WTC11 (cell line): ENCODE measurements around the gene CABP1.

Experiments used
- TF ChIP-seq, protein P1 (sequence below): fragments of 200-600 bp; IDR thresholded peaks from 2 replicates; pipeline ENCODE4 v1.8.0; 2022; ENCODE audit warnings: antibody characterized with exemption
- TF ChIP-seq, protein P2 (sequence below): sonication (generic); formaldehyde crosslinking; IDR thresholded peaks from 2 replicates; pipeline ENCODE4 v1.8.1; 2023; ENCODE audit warnings: mild to moderate bottlenecking, missing genetic modification reagents
- TF ChIP-seq, protein P3 (sequence below): sonication (generic); formaldehyde crosslinking; IDR thresholded peaks from 2 replicates; pipeline ENCODE4 v1.8.1; 2023; ENCODE audit warnings: mild to moderate bottlenecking, missing genetic modification reagents, moderate library complexity
- TF ChIP-seq, protein P4 (sequence below): sonication (generic); formaldehyde crosslinking; IDR thresholded peaks from 2 replicates; pipeline ENCODE4 v1.8.0; 2022; ENCODE audit warnings: mild to moderate bottlenecking, missing genetic modification reagents

DNA sequence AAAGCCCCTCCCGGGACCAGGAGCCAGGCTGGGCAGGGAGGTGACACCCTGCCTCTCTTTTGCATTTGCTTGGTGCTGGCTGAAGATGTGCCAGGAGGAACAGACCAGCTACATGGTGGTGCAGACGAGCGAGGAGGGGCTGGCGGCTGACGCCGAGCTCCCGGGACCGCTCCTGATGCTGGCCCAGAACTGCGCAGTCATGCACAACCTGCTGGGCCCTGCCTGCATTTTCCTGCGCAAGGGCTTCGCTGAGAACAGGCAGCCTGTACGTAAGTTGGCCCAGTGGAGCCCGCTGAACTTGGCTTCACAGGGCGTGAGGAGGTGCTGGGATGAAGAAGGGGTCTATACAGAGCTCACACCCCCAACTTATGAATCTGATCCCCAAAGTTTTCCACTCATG lies 15.6 kb downstream of the CABP1 start:
- TF ChIP-seq, protein P1, sequence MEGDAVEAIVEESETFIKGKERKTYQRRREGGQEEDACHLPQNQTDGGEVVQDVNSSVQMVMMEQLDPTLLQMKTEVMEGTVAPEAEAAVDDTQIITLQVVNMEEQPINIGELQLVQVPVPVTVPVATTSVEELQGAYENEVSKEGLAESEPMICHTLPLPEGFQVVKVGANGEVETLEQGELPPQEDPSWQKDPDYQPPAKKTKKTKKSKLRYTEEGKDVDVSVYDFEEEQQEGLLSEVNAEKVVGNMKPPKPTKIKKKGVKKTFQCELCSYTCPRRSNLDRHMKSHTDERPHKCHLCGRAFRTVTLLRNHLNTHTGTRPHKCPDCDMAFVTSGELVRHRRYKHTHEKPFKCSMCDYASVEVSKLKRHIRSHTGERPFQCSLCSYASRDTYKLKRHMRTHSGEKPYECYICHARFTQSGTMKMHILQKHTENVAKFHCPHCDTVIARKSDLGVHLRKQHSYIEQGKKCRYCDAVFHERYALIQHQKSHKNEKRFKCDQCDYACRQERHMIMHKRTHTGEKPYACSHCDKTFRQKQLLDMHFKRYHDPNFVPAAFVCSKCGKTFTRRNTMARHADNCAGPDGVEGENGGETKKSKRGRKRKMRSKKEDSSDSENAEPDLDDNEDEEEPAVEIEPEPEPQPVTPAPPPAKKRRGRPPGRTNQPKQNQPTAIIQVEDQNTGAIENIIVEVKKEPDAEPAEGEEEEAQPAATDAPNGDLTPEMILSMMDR: no peak
- TF ChIP-seq, protein P2, sequence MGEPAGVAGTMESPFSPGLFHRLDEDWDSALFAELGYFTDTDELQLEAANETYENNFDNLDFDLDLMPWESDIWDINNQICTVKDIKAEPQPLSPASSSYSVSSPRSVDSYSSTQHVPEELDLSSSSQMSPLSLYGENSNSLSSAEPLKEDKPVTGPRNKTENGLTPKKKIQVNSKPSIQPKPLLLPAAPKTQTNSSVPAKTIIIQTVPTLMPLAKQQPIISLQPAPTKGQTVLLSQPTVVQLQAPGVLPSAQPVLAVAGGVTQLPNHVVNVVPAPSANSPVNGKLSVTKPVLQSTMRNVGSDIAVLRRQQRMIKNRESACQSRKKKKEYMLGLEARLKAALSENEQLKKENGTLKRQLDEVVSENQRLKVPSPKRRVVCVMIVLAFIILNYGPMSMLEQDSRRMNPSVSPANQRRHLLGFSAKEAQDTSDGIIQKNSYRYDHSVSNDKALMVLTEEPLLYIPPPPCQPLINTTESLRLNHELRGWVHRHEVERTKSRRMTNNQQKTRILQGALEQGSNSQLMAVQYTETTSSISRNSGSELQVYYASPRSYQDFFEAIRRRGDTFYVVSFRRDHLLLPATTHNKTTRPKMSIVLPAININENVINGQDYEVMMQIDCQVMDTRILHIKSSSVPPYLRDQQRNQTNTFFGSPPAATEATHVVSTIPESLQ (CRISPR knock-in tag): no peak
- TF ChIP-seq, protein P3, sequence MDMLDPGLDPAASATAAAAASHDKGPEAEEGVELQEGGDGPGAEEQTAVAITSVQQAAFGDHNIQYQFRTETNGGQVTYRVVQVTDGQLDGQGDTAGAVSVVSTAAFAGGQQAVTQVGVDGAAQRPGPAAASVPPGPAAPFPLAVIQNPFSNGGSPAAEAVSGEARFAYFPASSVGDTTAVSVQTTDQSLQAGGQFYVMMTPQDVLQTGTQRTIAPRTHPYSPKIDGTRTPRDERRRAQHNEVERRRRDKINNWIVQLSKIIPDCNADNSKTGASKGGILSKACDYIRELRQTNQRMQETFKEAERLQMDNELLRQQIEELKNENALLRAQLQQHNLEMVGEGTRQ: no peak
- TF ChIP-seq, protein P4, sequence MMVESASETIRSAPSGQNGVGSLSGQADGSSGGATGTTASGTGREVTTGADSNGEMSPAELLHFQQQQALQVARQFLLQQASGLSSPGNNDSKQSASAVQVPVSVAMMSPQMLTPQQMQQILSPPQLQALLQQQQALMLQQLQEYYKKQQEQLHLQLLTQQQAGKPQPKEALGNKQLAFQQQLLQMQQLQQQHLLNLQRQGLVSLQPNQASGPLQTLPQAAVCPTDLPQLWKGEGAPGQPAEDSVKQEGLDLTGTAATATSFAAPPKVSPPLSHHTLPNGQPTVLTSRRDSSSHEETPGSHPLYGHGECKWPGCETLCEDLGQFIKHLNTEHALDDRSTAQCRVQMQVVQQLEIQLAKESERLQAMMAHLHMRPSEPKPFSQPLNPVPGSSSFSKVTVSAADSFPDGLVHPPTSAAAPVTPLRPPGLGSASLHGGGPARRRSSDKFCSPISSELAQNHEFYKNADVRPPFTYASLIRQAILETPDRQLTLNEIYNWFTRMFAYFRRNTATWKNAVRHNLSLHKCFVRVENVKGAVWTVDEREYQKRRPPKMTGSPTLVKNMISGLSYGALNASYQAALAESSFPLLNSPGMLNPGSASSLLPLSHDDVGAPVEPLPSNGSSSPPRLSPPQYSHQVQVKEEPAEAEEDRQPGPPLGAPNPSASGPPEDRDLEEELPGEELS (CRISPR knock-in tag): no peak
